NCI-H82 treated with DMSO at 0.1 percent for 48 hours (cell line): ENCODE measurements around the gene JOSD1.

Experiments
- DNase-seq: peaks from one replicate; lab custom pipeline; 2025; ENCODE audit not compliant: unreplicated experiment; lab: John Stamatoyannopoulos, UW

Gene JOSD1

DNA sequence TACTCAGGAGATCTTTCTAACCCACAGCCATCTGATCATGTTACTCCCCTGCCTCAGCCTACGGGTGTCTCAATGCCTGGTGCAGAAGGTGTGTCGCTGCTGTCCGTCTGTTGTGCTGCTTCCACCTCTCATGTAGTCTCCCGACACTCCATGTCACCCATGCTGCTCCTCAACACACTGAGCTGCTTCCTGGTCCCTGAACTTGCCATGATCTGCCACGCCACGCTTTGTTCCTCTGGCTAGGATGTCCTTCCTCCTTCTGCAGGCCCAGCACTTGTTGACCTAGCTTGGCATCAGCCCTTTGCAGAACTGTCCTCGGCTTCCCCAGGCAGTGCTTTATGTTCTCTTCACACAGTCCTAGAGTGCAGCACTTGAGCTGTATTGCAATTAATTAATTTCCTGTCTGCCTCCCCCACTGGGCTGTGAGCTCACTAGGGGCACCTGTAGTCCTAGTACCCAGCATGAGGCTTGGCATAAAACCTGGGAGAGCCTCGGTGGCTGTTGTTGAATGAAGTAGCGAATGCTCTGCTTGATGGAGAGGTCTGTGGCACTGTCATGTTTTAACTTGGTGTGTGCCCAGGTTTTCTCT, 14.5 kb upstream of the JOSD1 start:
- no peak for DNase-seq

- no peak for DNase-seq
Observed at GRCh38 chr22:38713921-38714320, 13.2 kb upstream of the JOSD1 start.

DNA sequence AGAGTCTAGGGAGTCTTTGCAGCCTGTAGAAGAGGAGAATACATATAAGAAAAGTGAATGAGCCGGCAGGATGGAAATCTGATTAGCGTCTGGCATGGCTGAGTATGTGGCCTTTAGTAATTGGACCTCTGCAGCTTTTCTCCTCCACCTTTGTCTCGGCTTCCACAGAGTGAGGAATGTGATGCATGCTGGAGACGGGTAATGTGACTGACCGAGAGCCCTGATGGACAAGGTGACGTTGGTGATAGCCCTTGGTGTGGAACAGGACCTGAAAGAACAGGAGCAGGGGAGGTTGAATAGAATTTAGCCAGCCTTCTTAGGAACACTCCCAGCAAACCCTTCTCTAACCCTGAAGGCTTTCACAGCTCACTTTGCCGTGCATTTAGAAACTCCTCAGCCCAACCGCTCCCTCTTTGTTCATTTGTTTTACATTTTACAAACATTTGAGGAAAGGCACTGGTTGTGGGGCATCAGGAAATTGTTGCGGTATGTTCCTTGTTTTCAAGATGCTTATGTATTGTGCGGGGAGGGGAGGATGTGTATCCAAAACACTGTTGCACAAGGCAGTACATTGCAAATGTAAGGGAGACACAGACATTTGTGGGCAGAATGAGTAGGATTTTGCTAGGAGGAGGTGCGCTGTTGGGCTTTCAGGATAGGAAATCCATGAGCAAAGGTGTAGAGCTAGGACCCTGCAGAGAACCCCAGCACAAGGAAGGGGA, 11.9 kb upstream of the JOSD1 start:
- DNase-seq, result no peak

DNA sequence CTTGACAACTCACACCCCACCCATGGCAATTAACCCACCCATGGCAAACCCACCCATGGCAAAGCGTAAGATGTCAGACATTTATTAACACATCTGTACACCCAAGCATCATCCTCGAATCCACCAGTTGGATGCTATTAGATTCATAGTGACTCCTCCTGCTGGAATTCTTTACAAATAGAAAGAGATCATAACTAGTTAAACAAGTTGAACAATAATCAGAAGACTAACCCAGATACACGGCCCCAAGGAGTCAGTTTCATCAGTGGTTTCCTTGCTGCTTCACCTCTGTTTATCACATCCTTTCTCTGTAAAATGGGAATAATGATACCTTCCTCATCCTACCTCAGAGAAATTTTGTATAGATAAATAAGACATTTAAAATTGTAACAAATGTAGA, 10.1 kb upstream of the JOSD1 start:
- DNase-seq, result no peak

DNA sequence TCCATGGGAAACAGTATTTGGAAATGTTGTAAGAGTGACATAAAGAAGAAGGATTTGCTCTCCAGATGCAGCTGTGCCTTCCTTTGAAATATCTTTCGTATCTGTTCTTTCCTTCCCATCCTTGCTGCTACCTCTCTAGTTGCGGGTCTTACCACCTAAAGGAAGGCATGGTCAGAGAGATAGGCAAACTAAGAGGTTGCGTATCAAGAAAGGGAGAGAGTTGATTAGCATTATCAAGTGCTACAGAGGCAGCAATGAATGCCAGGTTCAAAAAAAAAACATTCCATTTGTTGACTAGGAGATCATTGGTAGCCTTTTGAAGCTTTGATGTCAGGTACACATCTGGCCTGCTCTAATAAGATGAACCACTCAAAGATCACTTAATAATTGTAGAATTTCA, 9.6 kb upstream of the JOSD1 start:
- DNase-seq, result no peak

DNA sequence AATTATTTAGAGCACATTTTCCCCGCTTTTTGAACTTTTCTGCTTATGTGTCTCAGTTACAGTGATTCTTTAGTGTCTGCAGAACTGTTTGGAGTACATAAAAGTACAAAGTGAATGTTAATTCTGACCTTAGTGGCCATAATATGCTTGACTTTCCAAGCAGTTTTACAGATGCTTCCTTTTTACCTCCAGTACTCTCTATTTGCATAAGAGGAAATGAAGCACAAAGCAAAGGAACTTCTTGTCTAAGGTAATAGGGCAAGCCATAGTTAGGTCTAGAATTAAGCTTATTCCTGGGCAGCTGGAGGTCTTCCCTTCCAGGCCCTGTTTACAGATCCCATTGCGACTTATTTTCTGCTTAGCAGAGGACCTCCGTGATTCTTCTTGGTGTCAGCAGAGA, 8.6 kb upstream of the JOSD1 start:
- DNase-seq, result no peak

DNA sequence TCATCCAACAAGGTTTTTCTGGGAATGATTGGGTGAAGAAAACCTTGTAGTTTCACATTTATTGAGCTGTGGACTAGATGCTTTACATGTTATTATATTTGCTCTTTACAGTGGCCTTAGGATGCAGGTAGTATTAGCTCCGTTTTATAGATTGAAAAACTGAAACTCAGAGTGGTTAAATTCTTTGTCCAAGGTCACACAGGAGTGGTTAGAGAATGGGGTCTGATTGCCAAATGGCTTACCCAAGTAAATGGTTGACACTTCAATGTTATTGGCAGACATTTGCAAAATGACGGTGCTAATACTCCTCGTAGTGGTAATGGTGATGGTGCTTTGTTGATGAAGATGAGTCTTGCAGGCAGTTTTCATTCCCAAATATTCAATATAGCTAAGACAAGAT, 7.2 kb upstream of the JOSD1 start:
- DNase-seq, result no peak

DNA sequence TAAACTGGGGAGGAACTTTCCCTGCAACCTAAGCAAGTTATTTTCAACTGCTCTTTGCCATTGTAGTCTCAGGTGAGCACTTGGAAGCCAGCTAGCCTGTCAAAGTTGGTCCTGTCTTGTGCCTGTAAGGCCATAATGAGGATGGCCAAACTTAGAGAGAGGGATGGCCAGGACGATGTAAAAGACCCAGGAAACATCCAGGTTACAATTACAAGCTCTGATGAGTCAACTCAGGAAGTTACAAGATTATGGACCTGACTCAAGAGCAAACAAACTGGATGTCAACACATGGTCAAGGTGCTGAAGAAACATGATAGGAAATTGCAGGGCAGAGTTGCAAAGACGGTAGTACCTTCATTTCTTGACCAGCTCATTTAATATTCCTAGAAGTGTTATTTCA, 6.6 kb upstream of the JOSD1 start:
- no peak for DNase-seq

- DNase-seq, result no peak
Observed at GRCh38 chr22:38706901-38707195, 6.1 kb upstream of the JOSD1 start.

DNA sequence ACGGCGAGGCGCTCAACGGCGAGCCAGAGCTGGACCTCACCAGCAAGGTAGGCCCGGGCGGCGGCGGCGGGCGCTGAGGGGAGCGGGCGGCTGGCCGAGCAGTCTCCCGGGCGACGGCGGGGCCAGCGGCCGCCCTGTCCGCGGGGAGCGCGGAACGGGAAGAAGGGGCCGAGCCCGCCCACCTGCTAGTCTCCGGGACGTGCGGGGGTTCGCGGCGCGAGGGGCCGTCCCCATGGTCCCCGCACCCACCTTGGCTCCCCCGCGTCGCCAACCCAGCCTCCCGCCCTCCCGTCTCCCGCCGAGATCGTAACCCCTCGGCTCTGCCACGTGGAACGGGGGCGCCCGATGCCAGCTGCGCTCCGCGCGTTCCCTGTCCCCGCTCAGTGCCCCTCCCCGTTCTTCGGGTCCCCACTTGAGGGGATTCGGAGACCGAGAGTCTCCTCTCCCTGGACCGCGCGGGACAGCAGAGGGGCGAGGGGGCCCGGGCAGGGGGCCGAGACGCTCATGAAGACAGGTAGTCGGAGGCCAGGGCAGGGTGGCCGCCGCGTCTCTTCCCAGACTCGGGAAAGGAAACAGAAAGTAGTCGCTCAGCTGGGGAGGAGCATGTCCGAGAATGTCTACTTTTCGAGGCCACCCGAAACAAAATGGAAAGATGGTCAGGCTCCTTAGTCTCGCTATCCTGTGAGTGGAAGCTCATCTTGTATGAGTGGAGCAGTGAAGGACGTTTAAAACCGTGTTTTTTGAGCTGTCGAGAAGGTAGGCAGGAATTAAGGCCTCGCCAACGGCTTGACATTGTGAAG, 5.6 kb upstream of the JOSD1 start:
- DNase-seq, result no peak

- DNase-seq, result peak; percentile 100
Observed at GRCh38 chr22:38705235-38706100, 4.7 kb upstream of the JOSD1 start, which contains the start of gene GTPBP1. GTPBP1 (plus strand) TSS chr22:38705944; CDS start chr22:38705956, 12 bp downstream.

DNA sequence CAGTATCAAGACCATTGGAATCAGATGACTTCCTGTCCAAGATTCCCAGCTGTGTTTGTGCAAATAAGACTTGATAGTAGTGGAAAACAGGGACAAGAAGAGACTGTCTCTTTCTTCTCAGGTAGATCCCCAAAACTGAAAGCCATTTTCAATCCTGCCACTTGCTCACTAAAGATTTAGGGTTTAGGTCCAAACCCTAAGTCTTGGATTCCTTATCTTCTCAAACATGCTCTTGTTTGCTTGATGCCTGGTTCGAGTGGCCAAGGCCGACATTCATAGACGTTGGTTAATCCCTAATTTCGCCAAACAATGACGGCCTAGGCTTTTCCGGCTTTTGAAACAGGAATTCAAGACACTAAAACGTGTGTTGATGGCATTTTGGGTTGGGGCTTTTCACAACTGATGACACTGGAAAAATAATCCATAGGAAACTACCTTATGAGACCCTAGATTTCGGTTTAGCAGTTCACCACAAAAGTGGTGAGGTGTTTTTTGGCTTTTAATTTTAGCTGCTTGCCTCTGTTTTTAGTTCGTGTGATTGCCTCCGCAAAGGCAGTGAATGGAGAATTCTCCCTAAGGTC, 4.0 kb upstream of the JOSD1 start:
- DNase-seq, result no peak

DNA sequence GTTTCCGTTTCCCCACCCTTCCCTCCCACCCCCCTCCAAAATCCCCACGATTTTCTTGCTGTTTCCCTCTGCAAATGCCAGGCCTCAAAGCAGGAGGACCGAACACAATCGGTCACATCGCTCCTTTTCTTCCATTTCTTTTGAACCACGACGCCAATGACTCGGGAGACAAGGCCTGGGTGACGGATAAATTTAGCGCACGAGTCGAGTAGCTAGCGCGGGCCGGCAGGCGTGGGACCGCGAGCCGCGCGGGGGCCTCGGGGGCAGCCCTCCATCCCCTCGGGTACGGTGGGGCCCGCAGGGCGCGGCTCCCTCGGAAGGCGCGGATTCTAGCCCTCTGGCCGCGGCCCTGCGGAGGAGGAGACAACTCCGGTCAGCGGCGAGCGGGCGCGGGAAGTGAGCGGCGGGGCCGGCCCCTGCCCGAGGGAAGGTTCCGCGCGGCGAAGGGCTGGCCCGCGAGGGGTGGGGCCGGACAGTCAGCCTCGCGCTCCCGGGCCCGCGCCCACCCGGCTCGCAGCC, 414 bp downstream of the JOSD1 start:
- no peak for DNase-seq

- DNase-seq, result no peak
Observed at GRCh38 chr22:38699784-38700183, 959 bp downstream of the JOSD1 start.

DNA sequence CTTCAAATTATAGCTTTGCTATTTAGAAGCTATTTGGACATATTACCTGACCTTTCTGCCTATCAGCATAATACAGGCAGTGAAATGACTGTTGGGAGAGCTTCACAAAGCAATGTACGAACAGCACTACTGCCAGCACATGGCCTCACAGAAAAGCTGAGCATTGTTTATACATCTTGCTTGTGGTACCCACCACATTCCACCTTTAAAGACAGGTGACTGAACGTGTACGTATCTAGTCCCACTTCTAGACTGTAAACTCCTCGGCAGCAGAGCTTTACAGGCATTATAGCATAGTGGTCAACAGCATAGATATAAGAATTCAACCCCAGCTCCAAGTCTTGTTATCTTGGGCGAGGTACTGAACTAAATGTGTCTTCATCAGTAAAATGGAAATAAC, 1.6 kb downstream of the JOSD1 start:
- DNase-seq, result no peak

GRCh38 chr22:38698407-38699094, 2.2 kb downstream of the JOSD1 start:
- DNase-seq, result no peak

DNA sequence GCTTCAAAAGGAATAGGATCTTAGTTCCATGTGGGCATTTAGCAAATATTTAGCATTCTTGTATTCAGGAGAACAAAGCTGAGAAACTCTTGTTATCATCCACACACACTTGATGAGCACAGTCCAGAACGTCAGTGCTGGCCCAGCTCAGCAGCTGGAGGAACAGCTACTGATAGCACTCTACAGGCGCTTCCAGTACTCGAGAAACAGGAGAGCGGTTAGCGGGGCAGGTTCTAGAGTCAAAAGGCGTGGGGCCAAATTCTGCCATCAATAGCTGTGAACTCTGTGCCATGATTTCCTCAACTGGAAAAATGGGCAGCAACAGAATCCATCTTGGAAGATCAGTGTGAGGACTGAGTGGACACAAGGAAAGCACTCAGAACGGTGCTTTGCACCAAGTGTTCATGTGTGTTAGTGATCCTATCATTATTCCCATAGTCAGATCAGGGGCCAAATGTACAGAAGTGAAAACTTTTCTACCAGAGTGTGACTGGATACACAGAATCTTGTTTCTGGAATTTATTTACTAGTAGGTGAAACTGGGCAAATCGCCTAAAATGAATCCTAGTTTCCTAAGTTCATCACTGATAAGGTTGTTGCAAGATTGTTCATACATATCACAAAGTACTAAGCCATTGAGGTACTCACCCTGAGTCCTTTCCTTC, 3.2 kb downstream of the JOSD1 start:
- DNase-seq, result no peak

GRCh38 chr22:38696606-38697424, 3.9 kb downstream of the JOSD1 start:
- no peak for DNase-seq

DNA sequence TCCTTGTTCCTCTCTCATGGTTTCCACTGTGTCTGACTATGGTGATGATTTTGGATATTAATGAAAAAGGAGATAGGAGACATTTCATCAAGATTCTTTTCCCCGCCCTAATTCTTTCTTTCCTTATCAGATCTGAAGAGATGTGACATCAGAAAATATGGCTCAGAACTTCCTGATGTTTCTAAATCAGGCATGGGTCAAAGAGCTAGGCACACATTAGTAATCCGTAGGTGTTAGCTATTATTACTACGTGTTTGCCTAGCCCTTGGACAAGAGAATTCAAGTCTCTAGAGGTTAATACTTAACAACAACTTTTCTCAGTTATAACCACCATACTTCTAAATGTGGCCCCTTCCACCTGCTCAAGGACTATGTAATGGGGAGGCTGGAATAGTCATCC, 5.8 kb downstream of the JOSD1 start:
- DNase-seq, result no peak
